ENCODE measurements around the gene MACROD2. TPM values are rescaled to one million over a fixed set of nuclear protein-coding genes. Genes with fewer than 3 reads are reported as not detected.

Gene MACROD2
- polyA plus RNA-seq, 4 donors: 13.0 to 15.9 (median 14.0) TPM

DNA sequence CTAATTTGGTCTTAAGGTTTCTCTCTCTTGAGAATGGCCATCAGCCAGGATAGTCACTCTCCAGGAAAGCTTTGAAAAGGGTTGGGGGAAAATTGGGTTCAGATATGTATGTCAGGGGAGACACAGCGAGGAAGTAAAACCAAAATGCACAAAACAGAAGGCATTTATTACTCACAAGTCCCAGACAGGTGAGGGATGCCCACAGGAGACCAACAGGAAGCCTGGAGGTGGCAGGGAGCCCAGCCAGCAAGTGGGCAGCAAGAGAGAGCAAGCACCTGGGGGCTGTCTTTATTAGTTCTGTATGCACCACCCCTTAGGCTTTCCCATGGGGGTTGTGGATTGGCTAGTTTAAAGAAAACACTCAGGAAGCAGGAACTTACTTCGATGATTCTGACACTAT lies 1870.2 kb downstream of the MACROD2 start:
- no peak for DNase-seq (ENCODE audit: low read depth in 4 of 4, low spot score in 2 of 4)

GRCh38 chr20:15866916-15867730 lies 1871.8 kb downstream of the MACROD2 start:
- peak in 1 of 4 donors; percentile 34 for DNase-seq (ENCODE audit: low read depth in 4 of 4, low spot score in 2 of 4)

- no peak for DNase-seq (ENCODE audit: low read depth in 4 of 4, low spot score in 2 of 4)
Observed at GRCh38 chr20:15867899-15868298, 1872.6 kb downstream of the MACROD2 start.

- DNase-seq (ENCODE audit: low read depth in 4 of 4, low spot score in 2 of 4): peak in 2 of 4 donors; percentile 44 to 47
Observed at GRCh38 chr20:15875446-15875845, 1880.1 kb downstream of the MACROD2 start.

- no peak for DNase-seq (ENCODE audit: low read depth in 4 of 4, low spot score in 2 of 4)
Observed at GRCh38 chr20:15882553-15882952, 1887.2 kb downstream of the MACROD2 start.

GRCh38 chr20:15886250-15886649 lies 1890.9 kb downstream of the MACROD2 start:
- DNase-seq (ENCODE audit: low read depth in 4 of 4, low spot score in 2 of 4): no peak

- DNase-seq (ENCODE audit: low read depth in 4 of 4, low spot score in 2 of 4): no peak
Observed at GRCh38 chr20:15887387-15887786, 1892.1 kb downstream of the MACROD2 start.

GRCh38 chr20:15889061-15889460 lies 1893.7 kb downstream of the MACROD2 start:
- no peak for DNase-seq (ENCODE audit: low read depth in 4 of 4, low spot score in 2 of 4)

GRCh38 chr20:15889514-15890256 lies 1894.4 kb downstream of the MACROD2 start:
- DNase-seq (ENCODE audit: low read depth in 4 of 4, low spot score in 2 of 4): no peak

- no peak for DNase-seq (ENCODE audit: low read depth in 4 of 4, low spot score in 2 of 4)
Observed at GRCh38 chr20:15890407-15890982, 1895.2 kb downstream of the MACROD2 start.

DNA sequence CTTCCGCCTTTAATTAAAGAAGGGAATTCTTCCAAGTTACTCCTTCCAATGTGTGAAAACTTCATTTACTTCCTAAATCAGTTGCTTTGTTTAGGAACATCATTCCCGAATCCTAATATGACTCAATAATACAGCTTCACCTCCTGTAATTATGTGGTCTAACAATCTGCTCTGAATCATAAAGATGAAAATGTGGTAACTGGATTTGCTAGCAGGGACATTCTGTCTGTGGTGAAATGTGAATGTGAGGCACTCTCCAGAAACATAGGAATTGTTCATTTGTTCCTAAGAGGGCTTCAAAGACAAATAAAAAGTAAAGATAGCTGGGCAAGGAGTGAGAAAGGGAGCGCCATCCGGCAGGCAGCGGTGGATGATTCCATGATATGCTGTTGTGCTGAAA lies 1899.8 kb downstream of the MACROD2 start:
- DNase-seq (ENCODE audit: low read depth in 4 of 4, low spot score in 2 of 4): no peak

GRCh38 chr20:15895560-15896084 lies 1900.3 kb downstream of the MACROD2 start:
- DNase-seq (ENCODE audit: low read depth in 4 of 4, low spot score in 2 of 4): no peak

- DNase-seq (ENCODE audit: low read depth in 4 of 4, low spot score in 2 of 4): no peak
Observed at GRCh38 chr20:15899967-15900366, 1904.7 kb downstream of the MACROD2 start.

DNA sequence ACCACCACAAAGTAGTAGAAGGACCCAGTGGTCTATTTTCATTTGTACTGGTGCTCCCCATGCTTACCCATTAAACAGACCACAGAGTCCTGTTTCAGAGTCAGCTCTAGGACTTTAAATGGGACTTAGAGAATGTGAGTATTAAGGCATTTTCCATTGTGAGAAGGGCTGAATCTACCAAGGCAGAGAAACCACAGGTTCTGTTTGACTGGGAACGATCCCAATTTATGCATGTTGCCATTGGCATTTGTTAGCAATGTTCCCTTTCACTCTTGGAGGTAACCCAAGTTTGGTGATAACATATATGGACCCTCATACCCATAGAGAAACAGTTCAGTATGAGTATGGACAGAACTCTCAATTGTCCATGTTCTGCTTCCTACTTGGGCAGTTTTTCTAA lies 1905.1 kb downstream of the MACROD2 start:
- no peak for DNase-seq (ENCODE audit: low read depth in 4 of 4, low spot score in 2 of 4)

DNA sequence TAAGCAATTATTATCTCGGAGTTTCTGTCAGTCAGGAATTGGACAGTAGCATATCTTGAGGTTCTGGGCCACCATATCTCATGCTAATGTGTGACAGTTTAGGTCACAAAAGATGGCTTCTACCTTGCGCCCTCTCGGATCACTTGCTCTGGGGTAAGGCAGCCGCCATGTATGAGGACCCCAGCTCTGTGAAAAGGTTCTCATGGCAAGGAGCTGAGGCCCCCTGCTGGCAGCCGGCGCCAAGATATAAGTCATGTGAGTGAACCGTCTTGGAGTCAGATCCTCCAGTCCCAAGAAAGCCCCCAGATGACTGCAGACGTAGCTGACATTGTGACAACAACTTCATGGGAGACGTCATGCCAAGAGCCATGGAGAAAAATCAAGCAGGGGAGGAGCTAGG lies 1907.2 kb downstream of the MACROD2 start:
- DNase-seq (ENCODE audit: low read depth in 4 of 4, low spot score in 2 of 4): no peak

GRCh38 chr20:15905661-15906060 lies 1910.3 kb downstream of the MACROD2 start:
- no peak for DNase-seq (ENCODE audit: low read depth in 4 of 4, low spot score in 2 of 4)

DNA sequence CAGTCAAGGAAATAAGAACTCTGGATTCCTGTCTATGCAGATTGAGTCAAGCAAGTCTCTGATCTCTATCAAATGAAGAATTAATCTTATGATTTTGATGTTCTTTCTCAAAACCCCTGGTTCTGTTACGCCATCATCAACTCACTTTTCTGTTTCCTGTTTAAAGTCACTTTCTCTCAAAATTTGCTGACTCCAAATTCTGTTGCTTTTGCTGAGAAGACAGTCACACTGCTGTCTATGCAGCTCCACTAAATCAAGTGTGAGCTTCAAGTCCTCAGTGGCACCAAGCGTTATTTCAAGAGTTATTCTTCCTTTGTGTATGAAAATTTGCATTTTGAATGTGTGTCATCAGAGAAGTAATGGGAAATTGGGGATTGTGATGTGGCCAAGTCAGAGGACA lies 1914.7 kb downstream of the MACROD2 start:
- DNase-seq (ENCODE audit: low read depth in 4 of 4, low spot score in 2 of 4): no peak

DNA sequence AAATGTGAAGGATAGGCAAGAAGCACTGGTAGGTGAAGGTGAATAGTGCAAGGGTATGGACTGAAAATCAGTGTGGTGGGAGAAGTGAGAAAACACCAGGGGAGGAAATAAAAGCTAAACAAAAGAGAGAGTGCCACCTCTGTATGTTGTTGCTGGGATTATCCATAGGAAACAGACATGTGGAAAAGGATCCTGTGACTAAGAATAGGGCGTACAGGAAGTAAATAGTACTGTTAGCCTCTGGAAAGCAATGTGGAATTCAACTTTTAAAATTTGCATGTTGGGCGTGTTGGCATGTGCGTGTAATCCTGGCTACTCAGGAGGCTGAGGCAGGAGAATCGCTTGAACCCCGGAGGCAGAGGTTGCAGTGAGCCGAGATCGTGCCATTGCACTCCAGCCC lies 1916.3 kb downstream of the MACROD2 start:
- no peak for DNase-seq (ENCODE audit: low read depth in 4 of 4, low spot score in 2 of 4)

- peak; percentile 39 to 69 (median 67) for DNase-seq (ENCODE audit: low read depth in 4 of 4, low spot score in 2 of 4)
Observed at GRCh38 chr20:15913391-15914025, 1918.2 kb downstream of the MACROD2 start.

DNA sequence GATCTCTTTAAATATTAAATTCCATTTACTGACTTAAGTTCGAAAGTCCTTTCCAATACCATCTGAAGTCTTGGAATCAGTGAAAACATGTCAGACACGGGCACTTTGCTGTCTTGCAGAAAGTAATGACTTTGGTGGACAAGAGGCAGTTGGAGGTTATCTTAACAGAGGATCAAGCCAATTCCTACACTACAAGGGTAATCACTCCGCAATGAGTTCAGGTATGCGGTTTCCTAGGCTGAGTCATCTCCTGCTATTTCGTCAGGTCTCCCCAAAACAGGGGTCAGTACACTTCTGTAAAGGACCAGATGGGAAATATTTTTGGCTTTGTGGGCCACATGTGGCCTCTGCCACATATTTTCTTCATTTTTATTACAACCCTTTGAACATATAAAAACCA lies 1921.3 kb downstream of the MACROD2 start:
- no peak for DNase-seq (ENCODE audit: low read depth in 4 of 4, low spot score in 2 of 4)

DNA sequence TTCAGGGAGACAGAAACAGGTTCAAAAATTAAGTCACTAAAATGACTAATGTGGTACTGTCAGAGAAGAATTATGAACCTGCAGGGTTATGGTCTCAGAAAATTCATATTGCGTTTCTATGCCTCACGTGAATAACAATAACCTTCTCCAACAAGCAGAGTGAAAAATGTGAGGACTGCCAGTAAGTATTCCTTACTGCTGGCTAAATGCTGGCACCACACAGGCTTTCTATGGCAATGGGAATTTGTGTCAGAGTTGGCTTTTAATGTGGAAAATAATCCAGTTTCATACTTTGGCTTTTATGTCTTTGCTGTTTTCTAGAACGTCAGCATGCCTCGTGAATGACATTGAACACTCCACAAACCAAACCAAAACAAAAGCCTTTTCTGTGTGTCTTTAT lies 1922.0 kb downstream of the MACROD2 start:
- DNase-seq (ENCODE audit: low read depth in 4 of 4, low spot score in 2 of 4): no peak

Data from left renal cortex interstitium (tissue), 4 donors.